Stimulated activated CD4-positive, alpha-beta T cell treated with anti-CD3 and anti-CD28 coated beads, Interleukin-4, amount 100 ng/mL, for 1 hour (primary cell): ENCODE data around the gene UGT2B15.
"Not testable (repeated sequence)": the region's sequence is repeated elsewhere in the genome, so short reads cannot be mapped to it uniquely, and the experiment has no call there.

Source experiments
- DNase-seq: peaks from one replicate; pipeline ENCODE4 v3.0.0-alpha.2; 2020

Gene UGT2B15

GRCh38 chr4:68655764-68656444 is 14.5 kb downstream of the UGT2B15 start:
- no peak for DNase-seq

GRCh38 chr4:68654946-68655721 is 15.3 kb downstream of the UGT2B15 start:
- no peak for DNase-seq

- DNase-seq: no peak
Observed at GRCh38 chr4:68651932-68652331, 18.5 kb downstream of the UGT2B15 start.

GRCh38 chr4:68630371-68630770 is 40.1 kb downstream of the UGT2B15 start:
- DNase-seq: no peak

GRCh38 chr4:68622731-68623130 is 47.7 kb downstream of the UGT2B15 start:
- DNase-seq: not testable (repeated sequence)

GRCh38 chr4:68617003-68617698 is 53.3 kb downstream of the UGT2B15 start:
- no peak for DNase-seq

GRCh38 chr4:68615699-68616422 is 54.6 kb downstream of the UGT2B15 start:
- DNase-seq: no peak

GRCh38 chr4:68613752-68614151 is 56.7 kb downstream of the UGT2B15 start:
- no peak for DNase-seq

GRCh38 chr4:68606240-68606639 is 64.2 kb downstream of the UGT2B15 start:
- no peak for DNase-seq

- no peak for DNase-seq
Observed at GRCh38 chr4:68599150-68599549, 71.3 kb downstream of the UGT2B15 start.

- DNase-seq: no peak
Observed at GRCh38 chr4:68597482-68597881, 73.0 kb downstream of the UGT2B15 start.
